Neural progenitor cell (in vitro differentiated cells): Measurements from ENCODE around the gene CKMT2.

ENCODE experiments used
- CTCF ChIP-seq: fragments of 200-600 bp; sonication (generic); IDR thresholded peaks from 2 replicates; pipeline ENCODE4 v1.5.1; 2017; ENCODE audit warnings: antibody characterized with exemption, mild to moderate bottlenecking
- EZH2 ChIP-seq: fragments of 200-600 bp; sonication (generic); IDR thresholded peaks from 2 replicates; pipeline ENCODE4 v1.6.1; 2017; ENCODE audit warnings: antibody characterized with exemption, mild to moderate bottlenecking, moderate library complexity
- EZH2phosphoT487 ChIP-seq: fragments of 200-600 bp; sonication (generic); IDR thresholded peaks from 2 replicates; pipeline ENCODE4 v1.6.1; 2017; ENCODE audit warnings: antibody characterized with exemption

- no peak for TF ChIP-seq CTCF
- no peak for TF ChIP-seq EZH2
- no peak for TF ChIP-seq EZH2phosphoT487
Observed at GRCh38 chr5:81203729-81204128, 29.4 kb upstream of the CKMT2 start.
